GM13977 (cell line): ENCODE measurements around the gene CDK17.

Source experiments
- DNase-seq: peaks from one replicate; pipeline ENCODE4 v3.0.0; 2012; ENCODE audit warnings: low spot score
- in situ Hi-C: fragments of 300-500 bp; cut with MboI; formaldehyde crosslinking; loops from one replicate; pipeline ENCODE4 v1.12.0; 2022; ENCODE audit warnings: low sequenced_read_pairs, low pct_unique_long_range_greater_than_20kb, mixed read lengths, inconsistent platforms; ENCODE audit not compliant: unreplicated experiment
- TF ChIP-seq, protein P1 (sequence below): IDR thresholded peaks from 2 replicates; pipeline ENCODE4 v1.5.1; 2012; ENCODE audit warnings: mild to moderate bottlenecking, control low read depth; ENCODE audit not compliant: insufficient read depth; ENCODE audit errors: extremely low read depth, missing control alignments

CDK17 gene

DNA sequence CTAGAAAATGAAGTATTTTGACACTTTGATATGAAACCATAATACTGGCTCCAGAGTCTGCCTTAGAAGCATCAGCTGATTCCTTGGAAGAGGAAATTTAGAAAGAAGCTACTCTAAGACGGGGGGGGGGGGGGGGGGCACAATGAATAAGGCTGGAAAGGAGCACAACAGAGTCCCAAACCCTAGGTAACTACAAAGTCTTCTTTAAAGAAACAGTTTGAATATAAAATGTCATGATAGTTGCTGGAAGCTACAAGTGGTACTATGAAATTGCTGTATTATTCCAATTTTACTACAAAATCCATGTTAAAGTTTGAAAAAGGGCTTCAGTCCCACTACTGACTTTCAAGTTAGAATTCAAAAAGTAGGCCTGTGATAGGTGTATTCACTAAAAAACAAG lies 31.6 kb downstream of the CDK17 start:
- TF ChIP-seq, protein P1, sequence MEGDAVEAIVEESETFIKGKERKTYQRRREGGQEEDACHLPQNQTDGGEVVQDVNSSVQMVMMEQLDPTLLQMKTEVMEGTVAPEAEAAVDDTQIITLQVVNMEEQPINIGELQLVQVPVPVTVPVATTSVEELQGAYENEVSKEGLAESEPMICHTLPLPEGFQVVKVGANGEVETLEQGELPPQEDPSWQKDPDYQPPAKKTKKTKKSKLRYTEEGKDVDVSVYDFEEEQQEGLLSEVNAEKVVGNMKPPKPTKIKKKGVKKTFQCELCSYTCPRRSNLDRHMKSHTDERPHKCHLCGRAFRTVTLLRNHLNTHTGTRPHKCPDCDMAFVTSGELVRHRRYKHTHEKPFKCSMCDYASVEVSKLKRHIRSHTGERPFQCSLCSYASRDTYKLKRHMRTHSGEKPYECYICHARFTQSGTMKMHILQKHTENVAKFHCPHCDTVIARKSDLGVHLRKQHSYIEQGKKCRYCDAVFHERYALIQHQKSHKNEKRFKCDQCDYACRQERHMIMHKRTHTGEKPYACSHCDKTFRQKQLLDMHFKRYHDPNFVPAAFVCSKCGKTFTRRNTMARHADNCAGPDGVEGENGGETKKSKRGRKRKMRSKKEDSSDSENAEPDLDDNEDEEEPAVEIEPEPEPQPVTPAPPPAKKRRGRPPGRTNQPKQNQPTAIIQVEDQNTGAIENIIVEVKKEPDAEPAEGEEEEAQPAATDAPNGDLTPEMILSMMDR: no peak
- DNase-seq: no peak
- in situ Hi-C loops: no loop called here

GRCh38 chr12:96368233-96368632 lies 32.0 kb downstream of the CDK17 start:
- no peak for DNase-seq
- in situ Hi-C loops: no loop called here
- TF ChIP-seq, protein P1: no peak

GRCh38 chr12:96366381-96366654 lies 33.9 kb downstream of the CDK17 start:
- DNase-seq: no peak
- in situ Hi-C loops: no loop called here
- TF ChIP-seq, protein P1: no peak

DNA sequence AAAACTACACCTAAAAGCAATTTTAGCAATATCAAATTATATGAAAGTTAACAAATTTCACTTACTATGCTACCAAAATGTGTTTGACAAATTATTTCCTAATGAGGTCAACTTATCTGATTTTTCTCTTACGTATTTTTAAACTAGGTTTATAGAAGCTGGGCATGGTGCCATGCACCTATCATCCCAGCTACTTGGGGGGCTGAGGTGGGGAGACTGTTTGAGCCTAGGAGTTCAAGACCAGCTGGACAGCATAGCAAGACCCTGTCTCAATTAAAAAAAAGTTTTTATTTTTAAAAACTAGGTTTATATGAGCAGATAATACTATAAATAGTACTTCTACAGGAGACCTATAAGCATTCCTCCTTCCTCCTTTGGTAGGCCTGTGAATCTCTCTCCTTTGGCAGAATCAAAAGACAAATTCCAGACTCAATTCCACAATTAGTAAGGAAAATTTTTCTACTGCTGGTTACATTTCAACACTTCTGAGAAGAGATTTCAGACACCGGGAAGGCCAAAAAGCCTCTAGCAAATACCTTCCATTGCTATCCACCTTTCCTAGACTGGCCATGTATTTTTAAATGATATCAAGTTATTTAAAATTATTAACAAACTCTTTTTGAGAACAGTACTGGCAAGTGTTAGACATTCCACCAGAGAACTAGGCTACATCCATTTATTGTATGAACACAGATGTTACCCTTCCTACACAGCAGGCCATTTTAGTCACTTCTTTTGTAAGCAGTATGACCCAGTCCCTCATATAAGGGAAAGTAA lies 34.4 kb downstream of the CDK17 start:
- TF ChIP-seq, protein P1: no peak
- no peak for DNase-seq
- in situ Hi-C loops: no loop called here

GRCh38 chr12:96364092-96364700 lies 36.0 kb downstream of the CDK17 start:
- TF ChIP-seq, protein P1: no peak
- in situ Hi-C loops: no loop called here
- DNase-seq: no peak

GRCh38 chr12:96361074-96361473 lies 39.2 kb downstream of the CDK17 start:
- no peak for DNase-seq
- TF ChIP-seq, protein P1: no peak
- in situ Hi-C loops: no loop called here
